ENCODE data around the gene PER3.
"Not testable (repeated sequence)": the region's sequence is repeated elsewhere in the genome, so short reads cannot be mapped to it uniquely, and the experiment has no call there.

Gene PER3

DNA sequence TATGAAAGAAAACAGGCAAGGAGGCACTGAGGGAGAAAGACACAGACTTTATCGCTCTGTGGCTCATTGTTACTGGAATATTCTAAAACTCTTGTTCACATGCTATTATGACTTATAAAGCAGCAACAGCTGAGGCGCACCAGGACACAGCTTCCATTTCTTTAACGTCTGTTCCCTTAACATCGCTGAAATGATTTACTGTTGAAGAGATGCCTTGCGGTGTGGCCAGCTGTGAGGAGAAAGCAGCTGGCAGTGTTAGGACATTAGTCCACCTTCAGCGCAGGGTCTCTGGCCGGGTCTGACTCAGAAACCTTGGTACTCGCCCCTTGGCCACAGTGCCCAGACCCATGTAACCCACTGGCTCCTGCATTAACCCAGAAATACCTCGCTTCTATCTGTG, 3.1 kb upstream of the PER3 start:
- DNase-seq (ENCODE audit: low read depth), result no peak

DNA sequence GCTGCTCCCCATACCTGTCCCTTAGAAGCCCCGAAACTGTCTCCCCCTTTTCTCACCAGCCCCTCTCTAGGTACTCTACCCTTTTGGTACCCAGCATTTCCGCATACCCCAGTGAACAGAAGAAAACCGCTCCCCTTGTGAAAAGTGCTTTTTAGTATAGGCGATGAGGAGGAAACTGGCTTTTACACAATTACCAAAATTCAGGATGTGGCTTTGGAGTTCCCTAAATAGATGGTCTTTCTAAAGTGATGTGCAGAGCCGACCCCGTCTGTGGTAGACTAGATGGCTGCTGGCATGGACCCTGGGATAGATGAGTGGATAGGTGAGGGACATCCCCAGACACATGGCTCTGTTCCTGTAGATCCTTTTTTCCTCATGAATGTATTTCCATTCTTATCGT, 2.6 kb upstream of the PER3 start:
- no peak for DNase-seq (ENCODE audit: low read depth)

DNA sequence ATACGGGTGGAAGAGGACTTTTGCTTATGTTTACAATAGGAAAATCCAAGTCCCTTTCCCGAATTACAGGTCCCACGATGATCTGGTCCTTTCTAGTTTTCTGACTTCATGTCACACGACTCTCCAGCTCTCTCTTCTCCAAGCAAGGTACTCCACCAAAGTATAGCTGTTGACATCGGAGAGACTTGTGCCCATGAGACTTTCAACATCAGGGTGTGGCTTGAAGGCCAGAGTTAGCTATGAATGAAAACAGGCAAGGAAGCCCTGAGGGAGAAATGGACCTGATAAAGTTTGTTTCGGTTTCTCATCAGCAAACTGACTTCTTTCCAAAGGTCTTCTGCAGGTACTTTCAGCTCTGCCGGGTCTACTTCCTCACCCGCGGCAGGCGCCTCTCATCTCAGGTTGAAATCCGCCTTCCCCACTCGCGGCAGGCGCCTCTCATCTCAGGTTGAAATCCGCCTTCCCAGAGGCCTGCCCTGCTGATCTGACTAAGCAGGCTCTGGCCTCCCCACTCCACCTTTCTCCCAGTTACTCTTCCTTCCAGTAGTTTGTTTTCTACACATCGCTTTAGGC, 2.1 kb upstream of the PER3 start:
- no peak for DNase-seq (ENCODE audit: low read depth)

DNA sequence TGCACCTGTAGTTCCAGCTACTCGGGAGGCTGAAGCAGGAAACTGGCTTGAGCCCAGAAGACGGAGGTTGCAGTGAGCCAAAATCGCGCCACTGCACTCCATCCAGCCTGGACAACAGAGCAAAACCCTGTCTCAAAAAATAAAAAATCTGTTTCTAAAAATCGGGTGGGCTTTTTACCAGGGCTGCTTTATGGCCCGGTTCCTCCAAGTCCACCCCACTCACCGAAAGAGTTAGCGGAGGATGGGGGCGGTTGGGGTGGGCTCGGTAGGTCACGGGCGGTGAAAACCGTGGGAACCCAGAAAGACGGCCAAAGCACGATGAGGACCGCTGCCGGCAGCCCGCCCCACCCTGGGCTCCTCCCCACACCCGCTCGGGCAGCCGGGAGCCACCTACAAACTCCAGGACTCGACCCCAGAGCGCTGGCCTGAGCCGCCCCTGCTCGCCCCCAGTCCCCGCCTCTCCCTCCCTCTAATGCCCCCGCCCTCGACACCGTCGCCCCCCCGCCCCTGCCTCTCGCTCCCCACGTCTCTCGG, 846 bp upstream of the PER3 start:
- DNase-seq (ENCODE audit: low read depth), result no peak

DNA sequence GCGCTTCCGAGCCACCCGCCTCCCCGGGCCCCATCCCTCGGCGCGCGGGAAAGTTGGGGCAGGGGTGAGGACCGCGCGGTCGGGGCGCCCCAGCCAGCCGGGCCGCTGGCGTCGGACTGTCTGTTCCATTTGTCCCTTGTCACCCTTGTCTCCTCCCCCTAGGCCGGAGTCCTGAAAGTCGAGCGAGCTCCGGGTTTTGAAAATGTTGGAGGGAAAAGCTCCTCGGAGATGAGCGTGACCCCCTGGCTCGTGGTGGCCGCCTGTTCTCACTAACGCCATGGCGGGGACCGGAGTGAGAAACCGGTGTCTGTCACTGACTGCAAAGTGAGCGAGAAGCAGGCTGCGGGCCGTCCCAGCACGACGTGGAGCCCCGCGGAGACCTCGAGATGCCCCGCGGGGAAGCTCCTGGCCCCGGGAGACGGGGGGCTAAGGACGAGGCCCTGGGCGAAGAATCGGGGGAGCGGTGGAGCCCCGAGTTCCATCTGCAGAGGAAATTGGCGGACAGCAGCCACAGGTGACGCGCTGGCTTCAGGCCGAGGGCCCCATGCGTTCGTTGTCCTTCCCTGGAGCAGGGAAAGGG, 491 bp downstream of the PER3 start:
- no peak for DNase-seq (ENCODE audit: low read depth)

DNA sequence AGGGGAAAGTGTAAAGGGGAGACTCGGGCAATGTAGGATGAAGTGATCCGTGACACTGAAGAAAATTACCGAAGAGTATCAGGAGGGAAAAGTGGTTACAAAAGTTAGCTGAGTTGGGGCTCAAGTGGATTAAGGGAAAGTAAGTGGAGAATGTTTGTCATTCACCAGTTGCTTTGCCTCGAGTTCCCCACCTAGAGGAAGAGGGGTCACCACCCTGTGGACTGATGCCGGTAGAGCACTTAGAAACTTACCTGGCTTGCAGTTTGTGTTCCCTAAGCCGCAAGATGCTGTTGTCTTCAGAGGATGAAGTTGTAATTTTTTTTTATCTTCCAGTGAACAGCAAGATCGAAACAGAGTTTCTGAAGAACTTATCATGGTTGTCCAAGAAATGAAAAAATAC, 1.0 kb downstream of the PER3 start:
- no peak for DNase-seq (ENCODE audit: low read depth)

DNA sequence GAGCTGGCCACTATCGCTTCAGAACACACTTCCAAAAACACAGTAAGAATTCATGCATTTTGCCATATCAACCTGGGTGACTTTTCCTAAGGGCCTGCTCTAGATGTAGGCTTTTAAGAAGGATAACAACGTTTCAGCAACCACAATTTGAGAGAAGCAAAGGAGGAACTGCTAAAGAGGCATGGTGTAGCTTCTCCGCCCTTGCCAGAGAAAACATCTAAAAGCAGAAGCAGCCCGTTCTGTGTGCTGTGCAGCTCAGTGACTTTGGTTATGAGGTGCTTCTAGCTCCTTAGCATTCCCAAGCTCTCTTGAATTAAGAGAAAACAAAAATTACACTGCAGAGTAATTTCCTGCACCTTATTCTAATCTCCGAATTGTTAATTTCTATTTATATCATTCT, 2.7 kb downstream of the PER3 start:
- no peak for DNase-seq (ENCODE audit: low read depth)

DNA sequence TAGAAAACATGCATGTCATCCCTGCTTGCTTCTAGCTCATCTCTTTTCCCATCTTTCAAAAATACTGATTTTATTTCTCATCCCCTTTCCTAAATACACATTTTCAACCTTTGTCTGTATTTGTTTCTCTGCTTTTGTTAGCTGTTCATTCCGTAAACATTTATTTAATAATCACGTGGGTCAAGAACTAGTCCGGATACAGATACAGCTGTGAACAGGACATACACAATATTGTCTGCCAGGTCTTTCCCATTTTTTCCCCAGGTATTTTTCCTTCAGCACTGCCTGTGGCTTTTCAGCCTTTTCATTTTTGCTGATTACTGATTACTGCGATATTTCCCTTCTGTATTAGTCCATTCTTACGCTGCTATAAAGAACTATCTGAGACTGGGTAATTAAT, 5.7 kb downstream of the PER3 start:
- no peak for DNase-seq (ENCODE audit: low read depth)

DNA sequence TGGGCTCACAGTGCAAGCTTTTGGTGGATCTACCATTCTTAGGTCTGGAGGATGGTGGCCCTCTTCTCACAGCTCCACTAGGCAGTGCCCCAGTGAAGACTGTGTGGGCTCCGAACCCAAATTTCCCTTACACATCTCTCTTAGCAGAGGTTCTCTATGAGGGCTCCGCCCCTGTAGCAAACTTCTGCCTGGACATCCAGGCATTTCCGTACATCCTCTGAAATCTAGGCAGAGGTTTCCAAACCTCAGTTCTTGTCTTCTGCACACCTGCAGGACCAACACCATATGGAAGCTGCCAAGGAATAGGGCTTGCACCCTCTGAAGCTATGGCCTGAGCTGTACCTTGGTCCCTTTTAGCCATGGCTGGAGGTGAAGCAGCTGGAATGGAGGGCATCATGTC, 6.9 kb downstream of the PER3 start:
- DNase-seq (ENCODE audit: low read depth), result not testable (repeated sequence)

DNA sequence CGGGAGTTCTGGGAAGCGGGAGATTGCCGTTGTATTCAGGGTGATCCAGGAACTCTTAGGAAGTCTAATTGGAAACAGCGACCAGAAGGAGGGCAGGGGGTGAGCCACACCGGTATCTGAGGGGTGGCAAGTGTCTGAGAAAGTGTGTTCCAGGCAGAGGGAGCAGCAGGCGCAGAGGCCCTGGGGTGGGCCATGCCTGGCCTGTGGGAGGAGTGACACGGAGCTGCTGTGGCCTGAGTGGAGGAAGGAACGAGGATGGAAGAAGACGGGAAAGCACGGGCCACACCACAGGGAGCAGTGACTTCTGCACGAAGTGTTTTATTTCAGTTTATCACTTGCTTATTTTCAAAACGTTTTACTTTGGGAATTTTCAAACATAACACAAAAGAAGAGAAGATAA, 11.3 kb downstream of the PER3 start:
- no peak for DNase-seq (ENCODE audit: low read depth)

DNA sequence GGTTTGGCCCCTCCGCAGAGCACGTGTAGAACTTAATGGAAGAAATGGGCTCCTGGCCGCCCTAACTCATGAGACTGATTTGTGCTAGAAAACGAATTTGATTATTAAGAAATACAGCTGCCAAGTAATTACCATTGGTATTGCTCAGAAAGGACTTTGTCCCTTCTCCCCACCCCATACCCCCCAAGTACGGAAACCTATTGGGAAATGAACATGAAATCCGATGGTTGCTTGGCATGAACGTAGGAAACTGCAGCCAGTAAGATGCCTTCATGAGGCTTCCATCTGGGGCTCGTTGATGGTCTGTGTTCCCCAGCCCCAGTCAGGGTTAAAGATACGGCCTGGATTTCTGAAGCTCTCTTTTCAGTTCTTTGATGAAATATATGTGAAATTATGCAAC, 21.4 kb downstream of the PER3 start:
- no peak for DNase-seq (ENCODE audit: low read depth)

DNA sequence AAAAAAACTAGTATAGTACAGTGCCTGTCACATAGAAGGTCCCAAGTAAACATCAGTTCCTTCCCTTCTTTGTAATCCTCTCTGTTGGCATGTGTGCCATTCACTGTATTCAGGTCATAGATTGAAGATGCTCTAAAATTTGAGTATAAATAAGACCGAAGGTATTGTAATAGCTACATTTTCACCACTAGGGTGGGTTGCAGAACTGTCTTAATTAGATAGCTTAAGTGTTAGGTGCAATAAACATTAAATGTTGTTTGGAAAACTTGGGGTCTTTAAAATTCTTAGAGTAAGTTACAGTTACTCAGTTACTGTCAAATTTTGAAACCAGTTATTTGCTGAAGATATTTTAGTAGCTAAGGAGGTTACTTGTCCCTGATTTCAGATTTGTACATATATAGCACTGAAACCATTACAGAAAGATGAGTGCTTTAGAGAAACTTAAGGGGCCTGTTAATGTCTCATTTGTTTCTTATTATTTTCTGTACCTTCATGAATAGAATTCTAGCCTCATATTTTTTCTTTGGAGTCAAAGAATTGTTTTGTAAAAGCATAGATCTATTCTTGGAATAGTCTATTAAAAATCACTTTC, 24.3 kb downstream of the PER3 start:
- no peak for DNase-seq (ENCODE audit: low read depth)

DNA sequence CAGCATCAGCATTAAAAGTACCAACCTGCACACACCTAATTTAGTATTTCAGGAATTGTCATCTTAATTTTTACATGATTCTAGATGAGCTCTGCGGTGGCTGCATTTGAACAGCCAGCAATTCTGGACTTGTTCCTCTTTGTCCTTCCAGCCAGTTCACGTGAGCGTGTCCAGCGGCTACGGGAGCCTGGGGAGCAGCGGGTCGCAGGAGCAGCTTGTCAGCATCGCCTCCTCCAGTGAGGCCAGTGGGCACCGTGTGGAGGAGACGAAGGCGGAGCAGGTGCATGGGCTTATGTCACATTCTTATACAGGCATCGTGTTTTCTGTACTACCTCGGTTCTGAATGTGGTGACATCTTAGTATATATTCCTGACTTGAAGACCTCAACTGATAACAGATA, 25.7 kb downstream of the PER3 start:
- no peak for DNase-seq (ENCODE audit: low read depth)

DNA sequence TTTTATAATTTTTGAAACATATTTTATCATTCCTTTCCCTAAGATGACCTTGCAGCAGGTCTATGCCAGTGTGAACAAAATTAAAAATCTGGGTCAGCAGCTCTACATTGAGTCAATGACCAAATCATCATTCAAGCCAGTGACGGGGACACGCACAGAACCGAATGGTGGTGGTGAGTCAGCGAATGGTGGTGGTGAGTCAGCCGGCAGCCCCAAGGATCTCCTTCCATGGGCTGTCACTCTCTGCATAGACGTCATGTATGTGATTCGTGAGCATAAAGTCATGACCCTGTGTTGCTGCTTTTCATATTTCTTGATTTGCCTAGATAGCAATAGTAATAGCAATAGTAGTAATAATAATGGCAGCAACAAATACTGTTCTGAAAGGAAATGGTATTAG, 26.3 kb downstream of the PER3 start:
- DNase-seq (ENCODE audit: low read depth), result no peak

DNA sequence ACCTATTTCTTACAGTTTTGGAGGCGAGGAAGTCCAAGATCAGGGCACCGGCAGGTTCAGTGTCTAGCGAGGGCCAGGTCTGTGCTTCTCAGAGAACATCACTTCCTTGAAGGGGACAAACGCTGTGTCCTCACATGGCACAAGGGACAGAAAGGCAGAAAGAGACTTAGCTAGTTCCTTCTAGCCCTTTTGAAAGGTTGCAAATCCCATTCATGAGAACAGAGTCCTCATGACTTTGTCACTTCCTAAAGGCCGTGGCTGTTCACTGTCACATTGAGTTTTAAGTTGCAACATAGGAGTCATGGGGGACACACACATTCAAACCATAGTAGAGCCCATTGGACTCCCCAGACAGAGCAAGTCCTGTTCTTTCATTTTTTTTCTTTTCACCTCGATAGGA, 27.4 kb downstream of the PER3 start:
- DNase-seq (ENCODE audit: low read depth), result no peak

DNA sequence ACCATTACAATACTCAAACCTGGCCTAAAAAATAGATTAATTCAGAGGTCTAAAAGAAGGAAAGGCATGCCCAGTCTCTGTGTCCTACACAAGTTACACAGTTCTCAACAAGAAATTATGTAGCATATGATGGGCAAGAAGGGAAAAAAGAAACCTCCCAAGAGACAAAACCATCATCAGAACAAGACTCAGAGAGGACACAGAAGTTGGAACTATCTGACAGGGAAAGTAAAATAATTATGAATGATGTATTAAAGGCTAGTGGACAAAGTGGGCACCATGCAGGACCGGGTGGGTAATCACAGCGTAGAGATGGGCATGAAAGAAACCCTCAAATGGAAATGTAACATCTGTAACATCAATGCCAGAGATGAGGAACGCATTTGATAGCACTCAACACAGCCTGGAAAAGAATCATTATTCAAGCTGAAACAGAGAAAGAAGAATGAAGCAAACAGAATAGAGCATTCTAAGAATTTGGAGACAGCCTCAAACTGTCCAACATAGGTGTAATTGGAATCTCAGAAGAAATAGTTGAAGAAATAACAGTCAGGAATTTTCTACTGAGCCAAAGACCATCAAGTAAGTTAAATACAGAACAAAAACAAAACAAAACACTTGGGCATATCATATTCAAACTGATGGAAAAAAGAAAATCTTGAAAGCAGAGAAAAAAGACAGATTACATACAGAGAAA, 29.7 kb downstream of the PER3 start:
- DNase-seq (ENCODE audit: low read depth), result no peak

DNA sequence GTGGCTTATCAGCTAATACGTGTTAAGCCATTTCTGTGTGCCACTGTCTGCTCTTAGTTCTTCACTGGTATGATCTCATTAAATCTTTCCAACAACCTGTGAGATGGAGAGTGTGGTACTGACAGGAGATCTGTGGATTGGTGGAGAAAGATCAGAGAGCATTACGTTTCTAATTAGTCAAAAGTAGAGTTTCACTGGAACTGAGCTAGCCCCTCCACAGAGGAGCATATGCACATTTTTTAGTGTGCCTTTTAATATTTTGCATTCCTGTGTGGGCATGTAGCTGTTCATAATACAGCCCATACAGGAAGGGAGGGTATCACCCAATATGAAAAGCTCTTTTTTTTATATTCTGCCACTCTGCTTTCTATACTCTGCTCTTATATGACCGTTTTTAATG, 37.2 kb downstream of the PER3 start:
- DNase-seq (ENCODE audit: low read depth), result no peak

DNA sequence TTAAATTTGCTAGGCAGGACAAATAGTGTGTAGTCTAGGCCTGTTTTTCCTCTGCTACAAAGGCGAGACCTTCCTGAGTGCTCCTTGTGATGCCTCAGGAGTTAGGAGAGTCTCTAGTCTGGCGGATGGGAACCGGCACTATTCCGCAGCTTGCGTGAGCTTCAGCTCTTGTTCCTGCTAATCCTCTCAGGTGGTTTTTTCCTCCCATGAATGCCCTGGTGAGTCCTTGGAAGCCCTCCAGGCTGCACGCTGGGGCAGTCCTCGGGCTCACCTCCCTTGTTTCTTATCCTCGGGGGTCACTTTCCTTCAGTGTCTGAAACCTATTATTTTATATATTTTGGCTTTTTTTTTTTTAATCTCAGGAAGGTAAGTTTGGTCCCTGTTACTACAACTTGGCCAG, 40.6 kb downstream of the PER3 start:
- DNase-seq (ENCODE audit: low read depth), result no peak

DNA sequence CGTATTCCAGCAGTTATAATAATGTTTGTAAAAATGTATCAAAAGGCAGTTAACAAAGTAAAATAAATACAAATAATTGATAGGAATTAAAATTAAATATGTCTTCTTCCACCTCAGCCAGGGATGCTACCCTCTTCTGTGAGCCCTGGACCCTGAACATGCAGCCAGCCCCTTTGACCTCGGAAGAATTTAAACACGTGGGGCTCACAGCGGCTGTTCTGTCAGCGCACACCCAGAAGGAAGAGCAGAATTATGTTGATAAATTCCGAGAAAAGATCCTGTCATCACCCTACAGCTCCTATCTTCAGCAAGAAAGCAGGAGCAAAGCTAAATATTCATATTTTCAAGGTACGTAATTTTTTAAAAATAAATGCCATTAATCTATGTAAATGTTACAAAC, 42.3 kb downstream of the PER3 start:
- no peak for DNase-seq (ENCODE audit: low read depth)

DNA sequence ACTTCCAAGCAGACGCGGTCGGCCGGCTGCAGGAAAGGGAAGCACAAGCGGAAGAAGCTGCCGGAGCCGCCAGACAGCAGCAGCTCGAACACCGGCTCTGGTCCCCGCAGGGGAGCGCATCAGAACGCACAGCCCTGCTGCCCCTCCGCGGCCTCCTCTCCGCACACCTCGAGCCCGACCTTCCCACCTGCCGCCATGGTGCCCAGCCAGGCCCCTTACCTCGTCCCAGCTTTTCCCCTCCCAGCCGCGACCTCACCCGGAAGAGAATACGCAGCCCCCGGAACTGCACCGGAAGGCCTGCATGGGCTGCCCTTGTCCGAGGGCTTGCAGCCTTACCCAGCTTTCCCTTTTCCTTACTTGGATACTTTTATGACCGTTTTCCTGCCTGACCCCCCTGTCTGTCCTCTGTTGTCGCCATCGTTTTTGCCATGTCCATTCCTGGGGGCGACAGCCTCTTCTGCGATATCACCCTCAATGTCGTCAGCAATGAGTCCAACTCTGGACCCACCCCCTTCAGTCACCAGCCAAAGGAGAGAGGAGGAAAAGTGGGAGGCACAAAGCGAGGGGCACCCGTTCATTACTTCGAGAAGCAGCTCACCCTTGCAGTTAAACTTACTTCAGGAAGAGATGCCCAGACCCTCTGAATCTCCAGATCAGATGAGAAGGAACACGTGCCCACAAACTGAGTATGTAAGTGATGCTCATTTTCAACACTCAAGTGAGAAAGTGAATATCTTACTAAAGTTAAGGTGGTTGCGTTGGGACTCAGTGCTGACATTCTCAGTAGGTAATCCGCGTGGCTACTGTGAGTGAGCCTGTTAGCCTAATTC, 43.2 kb downstream of the PER3 start:
- DNase-seq (ENCODE audit: low read depth), result no peak

DNA sequence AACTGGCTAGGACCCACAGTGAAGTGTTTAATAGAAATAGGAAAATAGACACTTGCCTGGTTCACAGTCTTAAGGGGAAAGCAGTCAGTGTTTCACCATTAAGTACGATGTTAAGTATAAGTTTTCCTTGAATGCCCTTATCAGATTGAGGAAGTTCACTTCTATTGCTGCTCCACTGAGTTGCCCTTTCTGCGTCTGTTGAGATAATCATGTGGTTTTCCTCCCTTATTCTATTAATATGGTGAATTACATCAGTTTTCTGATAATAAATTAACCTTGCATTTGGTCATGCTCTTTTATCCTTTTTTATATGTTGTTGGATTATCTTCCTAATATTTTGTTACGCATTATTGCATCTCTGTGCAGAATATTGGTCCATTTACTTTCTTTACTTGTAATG, 47.4 kb downstream of the PER3 start:
- no peak for DNase-seq (ENCODE audit: low read depth)

DNA sequence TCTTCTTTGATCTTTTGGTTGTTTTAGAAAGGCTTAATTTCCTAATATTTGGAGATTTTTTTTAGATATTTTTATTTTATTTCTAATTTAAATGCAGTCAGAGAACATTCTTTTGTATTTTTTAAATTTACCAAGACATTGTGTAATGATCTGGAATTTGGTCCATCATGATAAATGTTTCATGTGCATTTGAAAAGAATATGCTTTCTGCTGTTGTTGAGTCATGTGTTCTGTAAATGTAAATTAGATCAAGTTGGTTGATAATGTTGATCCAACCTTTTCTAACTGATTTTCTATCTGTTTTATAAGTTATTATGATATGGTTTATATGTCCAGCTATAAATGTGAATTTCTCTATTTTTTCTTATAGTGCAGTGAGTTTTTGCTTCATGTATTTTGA, 48.9 kb downstream of the PER3 start:
- DNase-seq (ENCODE audit: low read depth), result no peak

DNA sequence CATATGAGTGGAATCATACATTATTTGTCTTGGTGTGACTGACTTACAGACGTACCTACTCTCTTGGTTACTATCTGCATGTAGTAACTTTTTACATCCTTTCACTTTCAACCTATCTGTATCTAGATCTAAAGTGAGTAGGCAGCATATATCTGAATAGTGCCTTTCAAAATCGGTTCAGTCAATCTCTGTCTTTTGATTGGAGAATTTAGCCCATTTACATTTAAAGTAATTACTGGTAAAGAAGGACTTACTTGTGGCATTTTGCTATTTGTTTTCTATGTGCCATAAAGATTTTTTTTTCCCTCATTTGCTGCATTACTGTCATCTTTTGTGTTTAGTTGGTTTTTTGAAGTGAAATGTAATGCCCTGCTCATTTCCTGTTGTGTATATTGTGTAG, 54.6 kb downstream of the PER3 start:
- DNase-seq (ENCODE audit: low read depth), result no peak

Measured in stimulated activated CD4-positive, alpha-beta T cell treated with anti-CD3 and anti-CD28 coated beads, Interleukin-2, amount 100 ng/mL, for 4 hours (primary cell).